Measurements from ENCODE around the gene PGM1.

The PGM1 gene

DNA sequence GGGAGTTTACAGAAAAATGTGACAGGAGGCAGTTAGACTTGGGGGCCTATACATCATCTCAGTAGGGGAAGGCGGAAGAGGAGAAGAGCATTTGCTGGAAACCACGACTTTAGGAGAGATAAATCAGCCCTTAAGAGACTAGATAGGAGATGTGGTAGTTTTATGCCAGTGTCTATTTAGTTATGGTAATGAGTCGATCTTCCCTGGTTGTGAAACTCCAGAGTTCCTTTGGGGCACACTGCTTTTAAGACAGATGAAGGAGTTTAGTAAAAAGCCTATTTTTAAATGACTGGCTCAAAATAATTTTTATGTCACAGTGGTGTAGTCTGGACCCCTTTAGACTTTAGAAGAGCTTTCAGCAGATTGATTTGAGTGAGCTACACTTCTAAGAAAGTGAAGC is 7.8 kb downstream of the PGM1 start:
- DNase-seq (ENCODE audit: low spot score) = no peak

DNA sequence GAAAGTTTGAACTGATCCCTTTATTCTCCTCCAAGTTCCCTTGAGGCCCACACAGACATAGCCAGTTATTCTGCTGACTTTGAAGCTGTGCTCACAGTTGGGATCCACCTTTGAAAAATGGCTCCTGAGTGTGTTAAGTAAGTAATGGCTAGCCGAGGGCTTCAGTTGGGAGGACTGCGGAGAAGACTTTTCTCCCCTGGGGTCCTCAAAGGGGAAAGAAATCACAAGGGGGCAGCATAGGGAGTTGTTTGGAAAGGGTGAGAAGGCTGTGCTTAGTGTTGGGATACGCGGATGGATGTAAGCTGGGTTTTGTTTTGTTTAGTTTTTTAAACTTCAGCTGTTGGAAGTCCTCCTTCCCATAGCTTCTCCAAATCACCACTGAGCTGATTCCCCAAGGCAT is 8.3 kb downstream of the PGM1 start:
- no peak for DNase-seq (ENCODE audit: low spot score)

DNA sequence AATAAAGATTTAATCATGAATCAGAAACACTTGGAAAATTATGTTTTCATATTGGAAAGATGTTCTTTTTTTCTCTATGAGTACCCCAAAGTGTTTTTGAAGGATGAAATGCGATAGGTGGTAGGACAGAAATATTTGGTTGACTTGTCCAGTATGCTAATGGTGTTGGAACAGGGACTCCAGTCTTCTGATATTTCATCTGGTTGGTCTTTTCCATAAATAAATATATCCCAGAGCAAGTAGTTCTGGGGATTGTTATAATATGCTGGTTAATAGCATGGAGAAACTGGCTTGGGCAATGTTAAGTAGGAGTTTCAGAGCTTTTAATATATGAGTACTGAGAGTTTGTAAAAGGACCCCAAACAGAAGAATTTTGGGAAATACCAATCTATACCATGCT is 8.7 kb downstream of the PGM1 start:
- DNase-seq (ENCODE audit: low spot score) = no peak

DNA sequence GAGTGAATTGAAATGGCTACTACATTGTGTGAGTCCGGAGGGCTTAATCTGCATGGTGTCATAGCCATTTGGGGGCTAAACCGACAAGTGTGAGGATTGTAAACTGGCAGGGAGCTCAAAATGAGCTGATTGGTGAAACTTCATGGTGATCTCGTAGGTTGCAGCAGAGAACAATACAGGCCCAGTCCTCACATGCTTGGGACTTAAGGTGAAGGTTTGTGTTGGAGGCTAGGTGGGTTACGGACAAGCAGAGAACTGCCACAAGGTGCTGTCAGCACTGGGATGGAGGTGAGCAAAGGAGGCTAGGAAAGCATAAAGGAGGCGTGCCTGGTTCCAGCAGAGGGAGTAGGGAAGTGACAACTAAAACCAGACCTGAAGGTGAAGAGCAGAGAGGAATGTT is 9.4 kb downstream of the PGM1 start:
- DNase-seq (ENCODE audit: low spot score) = no peak

DNA sequence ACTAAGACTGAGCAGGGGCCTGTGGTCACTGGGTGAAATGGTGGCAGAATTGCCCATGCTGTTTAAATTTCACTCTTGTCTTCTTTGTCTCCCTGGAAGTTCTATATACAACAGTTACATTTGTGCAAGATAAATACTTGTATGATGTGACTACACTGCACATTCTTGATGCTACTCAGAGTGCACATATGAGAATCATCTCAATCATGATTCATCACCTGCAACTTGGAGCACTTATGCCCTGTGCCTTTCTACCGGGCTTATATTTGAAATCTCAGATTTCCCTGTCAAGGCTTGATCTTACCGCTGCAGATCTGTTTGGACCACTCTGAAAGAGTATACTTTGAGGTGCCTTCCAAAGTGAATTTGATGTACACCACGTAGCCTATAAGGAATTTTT is 10.6 kb downstream of the PGM1 start:
- DNase-seq (ENCODE audit: low spot score) = no peak

DNA sequence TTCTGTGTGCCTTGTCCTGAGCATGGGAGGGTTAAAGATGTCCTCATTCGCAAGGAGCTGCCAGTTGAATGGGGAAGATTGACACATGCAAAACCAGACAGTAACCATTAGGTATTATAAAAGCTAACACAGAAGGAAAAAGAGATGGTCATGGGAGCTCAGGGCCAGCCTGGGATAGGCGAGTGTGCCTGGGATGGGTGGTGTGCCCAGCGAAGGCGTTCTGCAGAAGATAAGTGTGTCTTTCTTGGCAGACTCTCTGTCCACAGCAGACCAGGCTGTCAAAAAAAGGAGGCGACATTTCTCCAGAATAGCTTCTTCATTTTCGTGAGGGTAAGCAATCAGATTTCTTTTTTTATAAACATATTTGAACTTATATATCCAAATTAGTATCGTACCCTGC is 14.1 kb downstream of the PGM1 start:
- no peak for DNase-seq (ENCODE audit: low spot score)

DNA sequence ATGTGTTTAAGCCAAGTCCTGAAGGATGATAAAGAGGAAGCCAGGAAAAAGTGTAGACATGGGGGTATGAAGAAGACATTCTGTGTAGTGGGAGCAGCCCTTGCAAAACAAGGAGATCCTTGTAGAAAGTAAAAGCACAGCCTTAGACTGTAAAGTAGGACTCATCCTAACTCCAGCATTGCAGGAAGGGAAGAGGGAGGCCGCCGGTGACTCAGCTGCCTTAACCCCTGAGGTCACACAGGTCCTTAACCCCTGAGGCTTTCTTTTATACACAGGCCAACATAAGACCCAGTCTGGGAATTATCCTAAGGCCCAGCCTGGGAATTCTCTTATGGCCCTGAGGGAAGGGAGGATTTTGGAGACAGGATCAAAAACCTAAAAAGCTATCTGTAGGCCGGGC is 18.0 kb downstream of the PGM1 start:
- peak; percentile 29 for DNase-seq (ENCODE audit: low spot score)

DNA sequence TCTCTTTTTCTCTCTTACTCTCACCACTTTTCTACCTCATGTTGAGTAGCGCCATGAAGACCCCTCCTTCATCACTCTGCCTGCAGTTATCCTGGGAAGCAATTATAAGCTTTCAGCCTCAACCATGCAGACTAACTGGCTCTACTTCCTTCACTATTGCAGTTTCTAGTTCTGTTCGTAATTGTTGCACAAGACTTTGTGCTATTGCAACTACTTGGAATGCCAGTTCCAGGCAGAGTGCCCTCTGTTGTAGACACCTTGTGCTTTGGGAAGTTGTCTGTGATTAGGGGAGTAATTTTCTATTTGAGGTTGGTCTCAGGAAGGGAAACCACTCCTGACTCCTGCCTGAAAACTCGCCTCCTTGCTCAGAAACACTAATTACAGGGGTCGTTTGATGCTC is 19.4 kb downstream of the PGM1 start:
- DNase-seq (ENCODE audit: low spot score) = no peak

DNA sequence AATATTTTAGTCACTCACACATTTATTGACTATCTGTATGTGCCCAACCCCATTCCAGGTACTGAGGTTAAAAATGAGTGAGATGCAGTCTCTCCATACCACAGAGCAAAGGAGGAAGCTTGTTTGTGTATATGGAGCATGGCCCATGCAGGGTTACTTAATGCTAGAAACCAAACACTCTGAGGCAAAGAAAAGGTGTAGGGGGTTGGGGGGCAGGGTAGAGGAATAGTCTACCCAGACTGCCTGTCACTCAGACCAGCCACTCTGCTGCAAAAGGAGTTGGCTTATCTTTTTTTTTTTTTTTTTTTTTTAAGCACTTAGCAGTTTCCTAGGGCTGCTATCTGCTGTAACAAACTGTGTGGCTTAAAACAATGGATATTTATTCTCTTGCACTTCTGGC is 19.8 kb downstream of the PGM1 start:
- no peak for DNase-seq (ENCODE audit: low spot score)

DNA sequence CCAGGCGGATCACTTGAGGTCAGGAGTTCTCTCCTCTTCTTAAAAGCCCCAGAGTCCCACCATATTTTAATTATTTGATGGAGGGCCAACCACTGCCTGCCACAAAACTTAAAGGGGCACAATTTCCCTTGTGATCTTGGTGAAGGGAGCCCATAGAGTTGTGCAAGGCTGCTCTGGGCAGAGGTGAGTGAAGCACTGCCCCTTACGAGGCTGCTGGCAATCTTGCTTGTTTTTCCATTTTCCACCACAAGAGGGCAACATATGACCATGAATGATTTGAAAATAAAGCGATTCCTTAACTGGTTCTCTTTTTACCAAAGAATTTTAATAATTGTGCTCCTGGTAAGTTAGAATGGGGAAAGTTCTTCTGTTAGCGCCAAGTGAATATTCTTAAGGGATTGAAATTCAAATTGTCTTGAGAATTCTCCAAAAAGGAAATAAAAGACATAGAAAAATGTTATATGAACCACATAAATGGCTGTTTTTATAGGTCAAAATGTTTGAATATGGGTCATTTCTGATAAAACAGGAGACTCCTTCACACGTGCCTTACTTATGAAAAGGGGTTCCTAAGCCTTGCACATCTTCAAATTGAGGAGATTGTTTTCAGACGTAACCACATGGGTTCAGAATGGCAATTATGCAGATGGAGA is 22.7 kb downstream of the PGM1 start:
- DNase-seq (ENCODE audit: low spot score) = peak; percentile 63

DNA sequence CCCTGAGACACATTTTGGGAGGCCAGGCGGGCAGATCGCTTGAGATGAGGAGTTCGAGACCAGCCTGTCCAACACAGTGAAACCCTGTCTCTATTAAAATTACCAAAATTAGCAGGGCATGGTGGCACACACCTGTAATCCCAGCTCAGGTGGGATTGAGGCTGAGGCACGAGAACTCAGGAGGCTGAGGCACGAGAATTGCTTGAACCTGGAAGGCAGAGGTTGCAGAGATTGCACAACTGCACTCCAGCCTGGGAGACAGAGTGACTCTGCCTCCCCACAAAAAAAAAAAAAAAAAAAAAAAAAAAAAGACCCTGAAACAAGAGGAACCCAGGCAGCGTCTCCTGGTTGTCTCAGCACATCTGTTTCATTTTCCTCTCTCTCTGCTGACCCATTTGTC is 24.2 kb downstream of the PGM1 start:
- DNase-seq (ENCODE audit: low spot score) = no peak

DNA sequence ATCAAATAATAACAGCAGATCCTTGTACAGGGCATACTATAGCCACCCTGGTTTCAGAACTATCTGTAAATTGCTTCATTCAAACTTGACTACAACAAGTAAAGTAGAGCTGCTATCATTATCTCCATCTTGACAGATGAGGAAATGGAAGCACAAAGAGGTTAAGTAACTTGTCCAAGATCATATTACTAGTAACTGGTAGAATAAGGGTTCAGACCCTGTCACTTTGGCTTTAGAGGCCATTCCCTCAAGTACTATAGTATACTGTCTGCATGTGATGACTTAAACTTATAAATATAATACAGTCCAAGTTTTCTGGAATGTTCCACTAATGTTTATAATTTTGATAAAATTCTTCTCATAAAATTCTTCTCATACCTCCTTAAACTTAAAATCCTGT is 24.8 kb downstream of the PGM1 start:
- no peak for DNase-seq (ENCODE audit: low spot score)

DNA sequence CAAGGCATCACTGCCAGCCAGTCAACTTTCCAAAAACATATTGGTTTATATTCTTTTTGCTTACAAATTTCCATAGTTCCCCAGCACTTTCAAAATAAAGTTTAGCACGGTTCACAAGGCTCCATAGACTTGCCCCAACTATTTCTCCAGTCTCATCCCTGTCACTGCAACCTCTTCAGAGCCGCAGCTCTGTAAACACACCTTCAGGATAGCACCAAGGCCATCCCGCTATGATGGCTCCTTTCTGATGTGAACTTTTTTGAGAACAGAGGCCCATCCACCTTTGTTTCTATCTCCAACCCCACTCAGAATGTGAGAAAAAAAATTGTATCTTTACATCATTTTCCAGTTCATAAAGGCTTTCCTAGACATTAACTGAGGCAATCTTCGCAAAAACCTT is 26.3 kb downstream of the PGM1 start:
- DNase-seq (ENCODE audit: low spot score) = no peak

DNA sequence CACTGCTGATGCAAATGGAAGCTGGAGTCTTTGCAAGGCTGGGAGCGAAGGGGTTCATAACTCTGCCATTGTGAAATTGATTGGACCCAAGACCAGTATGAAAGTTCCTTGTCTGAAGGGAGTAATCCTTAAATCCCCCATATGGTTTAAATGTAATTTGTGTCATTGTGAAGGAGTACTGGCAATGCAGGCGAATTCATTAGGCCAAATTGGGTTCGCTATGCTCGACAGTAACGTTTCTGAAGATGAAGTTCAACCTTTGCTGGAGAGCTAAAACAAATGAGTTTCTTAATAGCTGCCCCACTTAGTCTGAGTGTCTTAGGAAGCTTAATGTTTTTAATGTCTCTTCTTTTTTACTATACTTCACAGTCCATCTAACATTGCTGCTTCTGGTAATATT is 27.5 kb downstream of the PGM1 start:
- DNase-seq (ENCODE audit: low spot score) = no peak

DNA sequence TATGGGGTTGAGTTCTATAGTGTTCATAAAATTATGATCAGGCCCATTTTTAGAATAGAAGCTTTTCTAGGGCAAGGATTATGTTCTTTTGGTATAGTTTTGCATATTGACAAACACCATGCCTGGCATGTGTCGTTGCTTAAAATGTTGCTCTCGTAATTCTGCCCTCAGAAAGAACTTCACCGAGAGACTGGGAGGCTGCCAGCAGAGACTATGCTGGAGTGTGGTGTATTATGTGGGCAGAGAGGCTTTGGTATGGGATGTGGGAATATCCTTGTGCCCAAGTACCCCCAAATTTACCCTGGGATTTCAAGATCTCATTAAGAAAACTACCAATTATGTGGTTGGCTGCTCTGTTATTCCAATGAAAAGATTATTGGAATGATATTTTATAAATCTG is 27.9 kb downstream of the PGM1 start:
- no peak for DNase-seq (ENCODE audit: low spot score)

DNA sequence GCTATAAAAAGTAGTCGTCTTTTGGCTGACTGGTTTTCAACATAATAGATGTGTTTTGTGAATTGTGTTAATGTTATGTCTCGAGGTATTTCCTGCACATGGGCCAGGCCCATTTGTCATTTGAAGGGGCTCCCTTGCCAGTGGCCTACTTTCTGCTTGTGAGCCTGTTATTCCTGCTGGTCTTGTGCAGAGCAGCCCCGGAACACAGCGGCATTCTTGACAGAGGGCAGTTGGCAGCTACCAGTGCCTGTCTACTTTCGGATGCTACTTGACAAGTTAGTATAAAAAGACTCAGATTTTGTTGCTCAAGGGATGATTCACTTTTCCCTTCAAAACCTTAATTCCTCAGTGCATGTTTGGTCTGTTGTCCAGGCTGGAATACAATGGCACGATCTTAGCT is 28.5 kb downstream of the PGM1 start:
- no peak for DNase-seq (ENCODE audit: low spot score)

DNA sequence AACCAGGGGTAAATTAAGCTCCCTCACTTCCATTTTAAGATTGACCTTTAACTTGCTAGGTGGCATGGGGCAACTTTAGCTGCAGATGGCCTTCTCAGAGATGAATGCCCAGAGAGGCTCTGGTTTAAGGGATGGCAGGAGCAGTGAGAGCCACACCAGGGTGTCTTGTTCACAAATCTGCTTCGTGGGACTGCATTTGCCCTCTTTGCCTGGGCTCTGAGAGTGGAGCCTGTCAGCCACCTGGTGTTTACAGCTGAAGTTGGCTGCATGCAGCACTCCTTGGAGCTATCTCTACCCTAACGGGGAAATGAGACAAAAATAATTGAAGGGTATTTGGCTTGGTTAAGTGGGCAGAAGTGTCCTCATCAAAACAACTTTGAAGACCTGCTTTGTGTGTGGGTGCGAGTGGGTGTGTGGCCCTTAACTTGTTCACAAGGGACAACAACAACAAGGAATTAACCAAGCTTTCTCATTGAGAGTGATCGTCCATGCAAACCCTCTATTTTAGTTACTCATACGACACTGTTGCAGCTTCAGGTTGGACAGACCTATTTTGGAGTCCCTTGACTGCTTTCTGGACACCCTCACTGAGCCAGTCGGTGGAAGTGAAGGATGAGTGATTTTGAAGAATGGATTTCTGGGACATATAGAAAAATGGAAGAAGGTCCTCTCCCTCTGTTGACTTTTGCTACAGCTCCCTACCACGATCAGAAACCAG is 29.8 kb downstream of the PGM1 start:
- no peak for DNase-seq (ENCODE audit: low spot score)

DNA sequence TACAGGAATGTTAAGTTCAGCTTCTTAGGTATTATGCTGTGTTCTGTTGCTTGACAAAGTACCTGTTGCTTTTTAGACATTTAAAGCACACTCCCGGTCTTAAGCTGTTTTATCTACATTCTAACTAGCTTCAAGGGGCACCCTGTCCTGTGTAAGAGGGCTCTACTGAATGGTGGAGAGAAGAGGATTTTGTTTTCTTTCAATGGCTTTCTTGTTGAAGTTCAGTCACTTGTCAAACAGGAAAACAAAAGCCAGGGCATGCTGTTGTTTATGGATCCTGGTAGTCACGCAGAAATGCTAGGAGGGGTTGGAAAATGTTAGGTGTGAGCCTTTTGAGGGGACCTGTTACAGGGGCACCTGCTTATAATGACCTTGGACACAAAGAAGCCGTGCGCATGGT is 30.7 kb downstream of the PGM1 start:
- no peak for DNase-seq (ENCODE audit: low spot score)

DNA sequence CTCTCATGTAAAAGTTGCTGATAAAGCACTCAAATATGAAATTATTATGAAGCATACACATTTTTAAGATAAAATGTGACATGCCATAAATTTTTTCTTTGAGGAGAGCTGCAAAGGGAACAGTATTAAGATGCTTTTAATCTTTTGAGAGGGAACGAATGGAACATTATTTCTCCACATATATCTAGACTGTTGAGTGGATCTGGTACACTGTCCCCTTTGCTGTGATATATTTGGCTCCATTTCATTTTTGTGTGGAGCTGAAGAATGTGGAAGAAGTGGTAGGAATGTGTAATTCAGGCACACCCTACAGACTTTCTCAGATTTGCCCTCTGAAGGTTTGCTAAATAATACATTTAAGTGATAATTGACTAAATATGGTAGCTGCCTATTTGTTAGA is 31.7 kb downstream of the PGM1 start:
- DNase-seq (ENCODE audit: low spot score) = no peak

DNA sequence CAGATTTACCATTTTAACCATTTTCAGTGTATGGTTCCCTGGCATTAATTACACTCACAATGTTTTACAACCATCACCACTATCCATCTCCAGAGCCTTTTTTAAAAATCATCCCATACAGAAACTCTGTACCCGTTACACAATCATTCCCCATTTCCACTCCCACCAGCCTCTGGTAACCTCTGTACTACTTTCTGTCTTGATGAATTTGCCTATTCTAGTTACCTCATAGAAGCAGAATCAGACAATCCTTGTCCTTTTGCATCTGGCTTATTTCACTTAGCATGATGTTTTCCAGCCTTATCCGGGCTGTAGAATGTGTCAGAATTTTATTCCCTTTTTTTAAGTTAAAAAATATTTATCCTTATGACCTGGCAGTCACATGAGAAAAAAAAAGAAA is 33.0 kb downstream of the PGM1 start:
- DNase-seq (ENCODE audit: low spot score) = no peak

DNA sequence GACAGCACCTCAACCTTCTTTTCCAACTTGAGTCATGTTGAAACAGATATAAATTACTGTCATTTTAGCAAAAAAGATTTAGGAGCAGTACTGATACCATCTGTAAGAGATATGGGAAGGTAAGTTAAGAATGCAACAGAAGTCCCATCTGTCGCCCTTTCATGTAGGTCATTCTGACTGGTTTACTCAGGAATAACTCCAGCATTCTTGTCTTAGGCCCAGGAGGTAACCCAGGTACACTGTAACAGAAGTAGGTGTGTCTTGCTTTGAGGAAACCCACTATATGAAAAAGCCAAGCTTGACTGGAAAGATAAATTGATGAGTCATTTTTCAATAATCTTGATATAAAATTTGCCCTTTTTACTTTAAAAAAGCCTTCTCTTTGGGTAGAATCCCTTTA is 35.4 kb downstream of the PGM1 start:
- DNase-seq (ENCODE audit: low spot score) = no peak

DNA sequence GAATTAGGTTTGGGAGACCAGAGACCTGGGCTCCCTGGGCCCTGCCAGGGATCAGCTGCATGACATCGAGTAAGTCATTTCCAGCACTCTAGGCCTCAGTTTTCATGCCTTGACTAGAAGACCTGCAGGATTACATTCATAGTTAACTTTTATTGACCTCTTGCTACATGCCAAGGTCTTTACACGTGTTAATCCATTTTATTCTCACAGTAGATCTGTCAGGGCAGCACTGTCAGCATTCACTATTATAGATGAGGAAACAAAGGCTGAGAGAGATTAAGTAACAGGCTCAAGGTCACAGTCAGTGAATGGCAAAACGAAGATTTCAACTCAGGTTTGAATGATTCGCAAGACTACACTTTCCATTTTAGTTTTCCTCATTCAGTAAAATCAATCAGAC is 37.0 kb downstream of the PGM1 start:
- DNase-seq (ENCODE audit: low spot score) = no peak

DNA sequence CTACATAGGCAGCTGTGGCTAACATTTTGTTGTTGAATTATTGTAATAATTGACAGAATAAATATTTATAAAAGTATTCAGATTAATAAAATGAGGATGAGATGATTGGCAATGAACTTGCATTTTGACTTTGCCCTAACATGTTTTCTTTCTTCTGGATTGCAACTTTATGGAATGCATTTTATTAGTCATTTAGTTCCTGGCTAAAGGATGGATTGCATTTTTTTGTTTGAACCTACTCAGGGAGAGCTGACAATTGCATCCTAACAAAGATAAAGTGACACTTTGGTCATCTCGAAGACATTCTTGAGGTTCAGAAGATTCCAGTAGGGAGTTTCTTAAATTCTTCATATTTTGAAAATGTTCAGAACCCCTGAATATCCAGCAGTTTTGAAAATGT is 37.5 kb downstream of the PGM1 start:
- DNase-seq (ENCODE audit: low spot score) = no peak

DNA sequence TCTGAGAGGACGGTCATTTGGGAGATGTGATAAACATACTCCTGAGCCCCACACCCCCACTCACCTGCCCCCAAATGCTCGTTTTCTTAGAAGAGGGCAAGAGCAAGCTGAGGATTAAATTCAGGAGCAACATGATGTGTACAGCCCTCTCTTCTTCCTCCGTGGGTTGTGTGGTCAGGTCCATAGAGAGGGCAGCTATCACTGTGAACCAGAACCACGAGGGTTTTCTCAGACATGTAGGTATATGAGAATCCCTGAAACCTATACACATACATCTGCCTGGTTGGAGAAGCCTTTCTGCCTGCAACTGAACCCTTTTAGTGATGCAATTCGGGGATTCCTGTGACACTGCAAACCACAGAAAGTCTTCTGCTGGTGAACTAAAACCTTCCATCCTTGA is 38.9 kb downstream of the PGM1 start:
- DNase-seq (ENCODE audit: low spot score) = no peak

Measured in kidney capillary endothelial cell (primary cell).